ES-I3 (cell line): ENCODE measurements around the gene YIPF5.

Source experiments
- H3K36me3 ChIP-seq: 2 replicates; pipeline ENCODE4 v1.6.1; 2013; ENCODE audit warnings: mild to moderate bottlenecking, low read length, control low read depth, moderate library complexity; ENCODE audit not compliant: insufficient read depth
- H3K4me1 ChIP-seq: 2 replicates; pipeline ENCODE4 v1.6.1; 2013; ENCODE audit warnings: mild to moderate bottlenecking, control low read depth, low read length; ENCODE audit not compliant: insufficient read depth
- H3K9ac ChIP-seq: 2 replicates; pipeline ENCODE4 v1.6.1; 2013; ENCODE audit warnings: low read depth, mild to moderate bottlenecking, low read length, moderate library complexity
- H3K9me3 ChIP-seq: 2 replicates; pipeline ENCODE4 v1.6.1; 2013; ENCODE audit warnings: mild to moderate bottlenecking, low read length, moderate library complexity; ENCODE audit not compliant: control insufficient read depth, insufficient read depth

The YIPF5 gene

DNA sequence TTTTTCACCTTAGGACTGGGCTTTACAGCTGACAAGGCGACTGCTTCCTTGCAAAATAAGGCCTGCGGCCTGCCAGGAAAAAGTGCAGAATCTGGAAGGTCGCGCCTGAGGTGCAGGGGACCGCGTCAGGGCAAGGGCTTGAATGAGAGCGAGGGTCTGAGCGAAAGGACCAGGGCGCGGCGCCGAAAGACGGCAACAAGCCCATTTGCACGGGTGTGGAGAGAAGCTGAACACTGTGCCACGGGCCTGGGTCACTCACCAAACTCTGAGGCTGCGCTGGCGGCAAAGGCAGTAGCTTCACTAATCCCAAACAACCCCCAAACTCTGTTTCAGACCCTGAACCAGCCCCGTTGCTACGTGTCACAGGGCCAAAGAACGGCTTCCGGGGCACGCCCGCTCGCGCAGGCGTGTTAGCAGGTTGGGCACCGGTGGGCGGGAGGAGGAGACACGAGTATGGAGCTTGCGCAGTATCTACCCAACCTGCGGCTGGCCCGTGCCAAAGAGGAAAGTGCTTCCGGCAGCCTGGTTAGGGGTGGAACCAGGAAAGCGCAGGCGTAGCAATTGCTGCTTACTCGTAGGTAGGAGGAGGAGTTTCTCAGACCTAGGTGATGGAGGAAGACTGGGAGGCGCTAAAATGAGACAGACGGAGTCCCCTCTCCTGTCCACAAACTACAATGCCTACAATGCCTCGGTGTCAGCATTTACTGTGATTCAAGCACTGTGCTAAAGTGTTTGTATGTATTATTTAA is at the start of gene YIPF5, which contains the start of gene KCTD16:
Gene YIPF5 (minus strand): TSS at position 384 of the 749 bp plus-strand sequence. CDS start 704 bp downstream, outside the sequence.
Gene KCTD16 (plus strand): TSS at position 598 of the 749 bp plus-strand sequence.
- H3K4me1 ChIP-seq, result peaks cover 4% of the 10 kb centered on the region; the same call in 1 of the 2 replicates
- peaks cover 6% of the 10 kb centered on the region for H3K36me3 ChIP-seq
- no peaks in the 10 kb centered on the region for H3K9me3 ChIP-seq
- H3K9ac ChIP-seq, result peak within 1 kb of the TSS; percentile 91

DNA sequence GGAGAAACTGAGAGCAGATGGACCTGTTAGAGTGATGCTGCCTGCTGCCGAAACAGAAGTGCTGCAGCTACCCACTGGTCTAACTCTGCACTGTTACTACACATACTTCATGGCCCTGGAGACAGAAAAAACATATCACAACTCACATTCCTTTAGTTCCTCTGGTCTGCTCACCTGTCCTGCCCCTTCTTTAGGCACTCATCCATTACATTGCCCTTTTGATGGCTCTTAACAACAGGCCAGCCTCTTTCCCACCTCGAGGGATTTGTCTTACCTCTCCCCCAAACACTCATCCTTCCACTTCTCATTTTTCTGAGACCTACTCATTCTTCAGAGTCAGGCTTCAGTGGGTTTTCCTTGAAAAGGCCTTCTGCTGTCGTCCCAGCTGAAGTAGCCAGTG is 49.4 kb upstream of the YIPF5 start:
- H3K9me3 ChIP-seq, result no peaks in the 10 kb centered on the region

DNA sequence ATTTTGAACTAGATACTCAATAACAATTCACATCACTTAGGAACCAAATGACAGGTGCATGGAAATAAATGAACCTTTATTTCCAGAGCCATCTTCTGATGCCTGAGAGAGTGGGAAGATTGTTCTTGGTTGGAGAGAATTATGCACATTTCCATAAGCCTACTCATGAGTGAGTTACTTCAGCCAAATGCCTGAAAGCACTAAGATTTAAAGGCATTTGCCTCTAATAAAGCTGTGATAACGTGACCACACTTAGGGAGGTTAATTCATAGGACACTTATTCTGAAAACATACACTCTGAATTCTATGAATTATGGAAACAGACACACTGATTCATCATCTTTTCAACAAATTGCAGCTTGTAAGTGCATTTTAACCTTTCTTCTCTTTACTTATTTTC is 40.2 kb upstream of the YIPF5 start:
- Histone ChIP-seq H3K36me3 (no peaks in the 10 kb centered on the region), H3K4me1 (no peaks in the 10 kb centered on the region), H3K9me3 (no peaks in the 10 kb centered on the region), H3K9ac (no peak overlapping the region)

More for the DNA sequence above, 49.4 kb upstream of the YIPF5 start:
- H3K9ac ChIP-seq, result no peak overlapping the region
- no peaks in the 10 kb centered on the region for H3K4me1 ChIP-seq
- no peaks in the 10 kb centered on the region for H3K36me3 ChIP-seq

DNA sequence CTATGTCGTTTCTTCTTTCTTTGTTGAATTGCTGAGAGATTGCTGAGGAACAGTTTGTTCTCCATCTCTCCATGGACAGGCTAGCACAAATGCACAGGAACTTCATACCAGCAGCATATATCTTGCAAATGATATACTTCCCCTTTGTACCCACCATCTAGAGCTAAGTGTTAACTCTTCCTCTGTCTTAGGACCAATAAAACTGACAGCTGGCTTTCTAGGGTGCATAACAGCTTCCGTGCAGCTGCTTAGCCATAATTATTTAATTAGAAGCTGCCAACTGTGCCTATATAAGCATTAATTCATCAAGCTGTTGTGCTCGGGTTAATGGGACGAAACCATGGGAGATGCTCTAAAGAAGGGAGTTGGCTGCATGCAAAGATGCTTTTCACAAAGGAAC is 38.9 kb upstream of the YIPF5 start:
- no peaks in the 10 kb centered on the region for H3K4me1 ChIP-seq
- no peaks in the 10 kb centered on the region for H3K36me3 ChIP-seq
- no peaks in the 10 kb centered on the region for H3K9me3 ChIP-seq
- no peak overlapping the region for H3K9ac ChIP-seq

DNA sequence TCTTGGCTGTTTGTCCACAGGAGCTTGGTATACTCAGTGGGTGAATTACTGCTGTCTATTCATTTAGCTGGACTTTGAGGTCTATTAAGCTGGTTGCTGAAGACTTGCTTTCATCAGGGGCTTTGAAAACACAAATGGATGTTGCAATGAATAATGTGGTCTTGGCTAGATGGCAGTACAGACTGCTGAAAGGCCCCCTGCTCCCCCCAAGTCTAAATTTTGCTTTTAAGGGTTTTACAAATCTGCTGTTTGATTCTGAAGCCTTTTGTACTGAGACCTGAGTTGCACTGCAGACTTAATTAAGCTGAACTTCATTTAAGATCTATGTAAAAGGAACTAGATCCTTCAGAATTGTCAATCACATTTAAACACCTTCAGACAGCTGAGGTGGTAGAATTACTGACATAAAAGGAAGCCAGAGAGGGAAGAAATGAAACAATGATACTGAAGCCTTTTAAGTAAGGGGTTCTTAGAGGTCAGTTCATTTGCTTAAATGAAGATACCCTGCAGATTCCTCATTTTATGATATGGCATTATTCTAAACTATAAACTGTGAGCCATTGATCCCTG is 37.5 kb upstream of the YIPF5 start:
- no peaks in the 10 kb centered on the region; the same call in 1 of the 2 replicates for H3K4me1 ChIP-seq
- no peak overlapping the region for H3K9ac ChIP-seq
- H3K36me3 ChIP-seq, result no peaks in the 10 kb centered on the region
- H3K9me3 ChIP-seq, result no peaks in the 10 kb centered on the region

DNA sequence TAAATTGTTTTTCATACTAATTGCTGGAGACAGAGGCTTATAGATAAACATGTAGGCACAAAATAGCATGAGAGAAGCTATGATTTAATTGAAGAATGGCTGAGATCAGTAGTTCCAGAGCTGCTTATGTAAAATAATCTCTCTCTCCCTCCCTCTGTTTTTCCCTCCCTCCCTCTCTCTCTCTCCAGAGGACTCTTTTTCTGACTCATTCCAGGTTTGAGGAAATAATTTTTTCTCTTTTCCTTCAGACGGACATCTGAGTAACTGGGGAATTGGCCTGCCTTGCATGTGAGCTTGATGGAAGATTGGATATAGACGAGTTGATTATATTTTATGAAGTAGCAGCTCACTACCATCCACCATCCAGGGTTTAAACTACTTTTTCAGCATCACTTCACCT is 35.7 kb upstream of the YIPF5 start:
- Histone ChIP-seq H3K36me3 (no peaks in the 10 kb centered on the region), H3K4me1 (no peaks in the 10 kb centered on the region; the same call in 1 of the 2 replicates), H3K9me3 (no peaks in the 10 kb centered on the region), H3K9ac (no peak overlapping the region)

DNA sequence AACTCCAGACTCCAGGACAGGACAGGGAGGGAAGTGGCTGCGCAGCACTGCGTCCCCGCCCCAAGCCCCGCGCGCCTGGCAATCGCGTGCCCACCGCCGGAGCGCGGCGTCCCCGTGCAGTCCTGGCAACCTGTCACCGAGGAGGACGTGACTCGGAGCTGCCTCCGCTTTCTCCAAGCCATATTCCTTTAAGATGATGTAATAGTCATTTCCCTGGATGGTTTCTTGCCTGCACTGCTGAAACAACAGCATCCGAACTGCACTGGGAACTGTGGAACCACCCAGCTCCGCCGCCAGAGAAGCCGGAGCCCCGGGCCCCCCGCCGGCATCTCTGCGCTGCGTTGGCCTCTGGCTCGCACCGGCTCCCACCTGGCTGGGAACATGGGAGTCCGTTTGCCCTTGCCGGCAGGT is 34.7 kb upstream of the YIPF5 start:
- Histone ChIP-seq H3K9ac (peak overlapping the region; percentile 44), H3K4me1 (no peaks in the 10 kb centered on the region; the same call in 1 of the 2 replicates), H3K9me3 (no peaks in the 10 kb centered on the region), H3K36me3 (no peaks in the 10 kb centered on the region)

DNA sequence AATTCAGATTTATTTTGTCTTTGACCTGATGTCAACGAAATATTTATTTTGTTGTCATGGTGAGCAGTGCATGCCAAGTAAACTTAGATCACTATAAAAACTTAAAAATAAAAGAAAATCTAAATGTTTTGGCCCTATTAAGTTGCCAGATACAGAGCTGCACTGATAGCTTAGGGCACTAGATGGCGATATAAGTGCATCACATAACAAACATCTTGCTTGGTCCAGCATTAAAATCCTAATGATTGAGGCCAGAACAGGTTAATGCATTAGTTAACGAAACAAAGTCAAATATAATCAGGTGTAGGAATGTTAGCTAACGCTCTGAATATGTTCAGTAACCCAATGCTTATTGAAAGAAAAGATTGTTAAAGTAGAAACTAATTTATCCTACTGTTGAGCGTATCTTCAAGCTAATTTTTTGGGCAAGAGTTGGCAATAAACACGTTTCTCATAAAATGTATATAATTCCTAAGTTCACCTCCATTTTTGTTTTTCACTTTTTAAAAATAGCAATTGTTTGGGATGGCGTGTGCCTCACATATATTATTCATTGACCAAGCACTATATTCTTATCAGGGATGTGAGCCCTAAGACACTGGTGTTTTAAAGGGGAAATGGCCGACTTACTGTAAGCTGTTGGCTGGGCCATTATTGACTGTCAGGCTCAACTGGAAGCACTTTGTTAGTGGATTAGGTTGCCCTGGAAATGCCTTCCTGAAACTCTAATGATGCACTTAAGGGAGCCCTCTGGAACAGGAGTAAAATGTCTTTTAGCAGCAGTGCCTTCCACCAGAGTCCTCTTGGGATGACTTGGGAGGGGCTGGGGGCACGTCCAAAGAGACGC is 33.5 kb upstream of the YIPF5 start:
- H3K4me1 ChIP-seq, result no peaks in the 10 kb centered on the region; the same call in 1 of the 2 replicates
- H3K9ac ChIP-seq, result no peak overlapping the region
- no peaks in the 10 kb centered on the region for H3K36me3 ChIP-seq
- no peaks in the 10 kb centered on the region for H3K9me3 ChIP-seq

DNA sequence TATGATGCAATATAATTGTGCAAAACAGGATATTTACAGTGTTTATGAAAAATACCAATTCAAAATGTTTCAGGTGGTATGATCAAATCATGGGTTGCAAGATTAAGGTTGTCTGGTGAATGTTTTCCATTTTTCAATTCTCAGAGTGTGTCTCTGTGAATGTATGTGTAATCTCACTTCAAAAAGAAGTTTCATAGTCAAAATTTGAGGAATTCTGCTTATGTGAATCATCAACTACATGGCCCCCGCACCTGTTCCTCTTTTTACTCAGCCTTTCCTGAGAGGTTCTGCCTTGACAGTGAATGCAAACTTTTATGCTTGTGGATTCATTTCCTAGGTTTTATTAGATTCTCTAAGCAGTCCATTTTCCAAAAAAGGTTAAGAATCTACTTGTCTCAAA is 32.3 kb upstream of the YIPF5 start:
- Histone ChIP-seq H3K4me1 (no peaks in the 10 kb centered on the region; the same call in 1 of the 2 replicates), H3K9me3 (no peaks in the 10 kb centered on the region), H3K36me3 (no peaks in the 10 kb centered on the region), H3K9ac (no peak overlapping the region)

DNA sequence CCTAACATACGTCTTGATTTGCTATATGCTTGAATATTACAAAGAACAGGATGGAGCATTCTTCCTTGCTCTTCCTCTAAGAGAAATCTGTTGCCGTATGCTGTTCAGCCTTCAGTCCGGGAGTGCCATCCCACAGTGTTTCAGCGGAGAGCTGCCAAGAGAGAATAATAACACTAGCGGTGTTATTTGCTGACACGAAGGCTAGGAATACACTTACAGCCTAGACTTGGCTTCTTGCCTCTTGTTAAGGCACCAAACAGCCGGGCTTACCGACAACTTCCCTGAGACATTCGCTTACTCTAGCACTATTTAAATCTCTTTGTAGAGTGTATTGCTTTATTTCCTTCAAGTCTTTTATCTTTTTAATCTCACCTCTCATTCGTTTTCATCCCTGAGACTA is 31.6 kb upstream of the YIPF5 start:
- Histone ChIP-seq H3K9me3 (no peaks in the 10 kb centered on the region), H3K36me3 (no peaks in the 10 kb centered on the region), H3K9ac (no peak overlapping the region), H3K4me1 (no peaks in the 10 kb centered on the region; the same call in 1 of the 2 replicates)

DNA sequence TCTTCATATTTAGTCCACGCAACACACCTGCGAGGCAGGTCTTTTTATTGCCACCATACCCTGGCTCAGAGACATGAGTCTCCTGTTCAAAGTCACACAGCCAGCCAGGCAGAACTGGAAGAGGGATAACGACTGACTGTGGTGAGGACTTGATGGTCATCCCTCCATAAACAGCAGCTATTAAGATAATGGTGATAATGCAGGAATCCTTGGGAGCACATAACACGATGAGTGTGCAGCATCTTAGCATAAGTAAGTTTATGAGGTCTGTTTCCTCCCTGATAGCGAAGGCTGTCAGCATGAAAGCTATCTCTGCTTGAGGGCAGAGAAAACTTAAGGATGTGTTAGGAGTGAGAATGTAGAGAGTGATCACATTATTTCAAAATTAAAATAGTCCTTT is 31.1 kb upstream of the YIPF5 start:
- no peaks in the 10 kb centered on the region; the same call in 1 of the 2 replicates for H3K4me1 ChIP-seq
- H3K9me3 ChIP-seq, result no peaks in the 10 kb centered on the region
- H3K9ac ChIP-seq, result no peak overlapping the region
- no peaks in the 10 kb centered on the region for H3K36me3 ChIP-seq

DNA sequence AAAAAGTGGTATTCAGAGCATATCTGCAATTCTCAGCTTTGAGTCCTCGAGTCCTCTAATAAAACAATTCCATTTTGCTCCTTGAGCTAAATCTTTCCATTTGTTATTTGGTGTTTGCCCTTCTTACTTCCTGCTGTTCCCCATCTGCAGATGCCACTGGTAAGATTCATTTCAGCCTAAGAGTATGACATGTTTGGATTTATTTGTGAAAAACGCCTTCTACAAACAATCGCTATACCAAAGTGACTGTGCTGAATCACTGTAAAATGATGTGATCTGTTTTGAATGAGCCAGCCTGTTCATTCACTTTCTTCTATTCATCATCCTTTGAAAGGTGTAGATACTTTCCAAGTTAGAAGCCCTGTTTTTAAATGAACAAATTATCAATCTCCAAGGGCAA is 27.9 kb upstream of the YIPF5 start:
- Histone ChIP-seq H3K36me3 (no peaks in the 10 kb centered on the region), H3K9me3 (no peaks in the 10 kb centered on the region), H3K4me1 (no peaks in the 10 kb centered on the region), H3K9ac (no peak overlapping the region)

DNA sequence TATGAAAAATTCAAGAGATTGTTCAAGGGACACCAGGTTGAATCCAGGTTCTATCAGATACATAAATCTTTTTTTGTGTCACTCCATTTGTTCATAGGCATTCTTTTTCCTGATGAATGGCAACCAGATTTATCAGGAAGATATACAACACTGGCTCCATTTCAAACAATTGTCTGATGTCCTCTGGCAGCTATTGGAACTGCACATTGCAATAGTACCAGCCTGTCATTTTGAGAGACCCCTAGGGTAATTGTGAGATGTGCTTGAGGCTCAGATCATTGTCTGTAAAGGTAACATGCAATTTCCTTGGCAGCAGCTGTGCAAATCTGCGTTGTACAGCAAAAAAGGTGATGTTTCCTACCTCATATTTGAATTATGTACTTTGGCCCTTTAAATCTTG is 26.2 kb upstream of the YIPF5 start:
- no peaks in the 10 kb centered on the region for H3K9me3 ChIP-seq
- H3K9ac ChIP-seq, result no peak overlapping the region
- H3K36me3 ChIP-seq, result no peaks in the 10 kb centered on the region
- H3K4me1 ChIP-seq, result no peaks in the 10 kb centered on the region

DNA sequence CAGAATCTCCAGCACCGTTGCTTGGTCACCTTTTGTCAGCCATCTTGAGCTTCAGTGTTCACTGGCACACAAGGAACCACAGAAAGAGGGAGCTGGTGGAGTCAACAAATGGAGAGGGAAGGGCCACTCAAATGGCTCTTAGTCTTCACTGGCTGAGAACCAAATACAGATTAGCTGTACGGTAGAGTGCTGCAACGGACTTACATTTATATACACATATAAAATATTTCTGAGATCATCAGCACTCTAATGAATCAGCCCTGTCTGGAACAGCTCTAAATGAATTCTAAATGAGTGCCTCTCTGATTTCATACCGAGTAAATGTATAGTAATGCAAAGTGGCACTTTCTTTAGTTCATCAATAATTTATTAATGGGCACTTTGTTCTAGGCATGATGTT is 25.0 kb upstream of the YIPF5 start:
- Histone ChIP-seq H3K36me3 (no peaks in the 10 kb centered on the region), H3K9me3 (no peaks in the 10 kb centered on the region), H3K4me1 (no peaks in the 10 kb centered on the region), H3K9ac (no peak overlapping the region)
